Upper lobe of right lung (tissue), 1 donor: Measurements from ENCODE around the gene CGAS. TPM values are rescaled to one million over a fixed set of nuclear protein-coding genes. Genes with fewer than 3 reads are reported as not detected.

Experiments
- ATAC-seq: fragments of 200-7000 bp; cut with Tn5 transposase; one replicate; pipeline ENCODE4 v1.9.1; 2020; ENCODE audit warnings: mild to moderate bottlenecking, moderate library complexity
- DNase-seq: peaks from one replicate; pipeline ENCODE4 v3.0.0-alpha.2; 2020
- H3K27ac ChIP-seq: fragments of 200-600 bp; one replicate; pipeline ENCODE4 v1.8.0; 2022
- H3K27me3 ChIP-seq: fragments of 200-600 bp; one replicate; pipeline ENCODE4 v1.8.0; 2022; ENCODE audit warnings: mild to moderate bottlenecking
- H3K36me3 ChIP-seq: fragments of 200-600 bp; one replicate; pipeline ENCODE4 v1.8.0; 2022
- H3K4me1 ChIP-seq: fragments of 200-600 bp; one replicate; pipeline ENCODE4 v1.8.0; 2022
- H3K4me3 ChIP-seq: fragments of 200-600 bp; one replicate; pipeline ENCODE4 v1.8.0; 2022; ENCODE audit warnings: mild to moderate bottlenecking
- H3K9me3 ChIP-seq: fragments of 200-600 bp; one replicate; pipeline ENCODE4 v1.8.0; 2022
- intact Hi-C: fragments of 100-400 bp; cut with DNase I; formaldehyde crosslinking; loops from one replicate; pipeline ENCODE4 v1.11.0; 2022
- long read RNA-seq: library from polyadenylated mRNA; unstranded; transcript quantifications from one replicate; pipeline ENCODE4 v2.0.0, GENCODE V29; 2021
- total RNA-seq: library from RNA; stranded (reverse); fragmentation: NEBNext Ultra II Directional; extraction: Animal tissue kit (Norgen Biotek cat#: 25700); gene quantifications from one replicate; pipeline ENCODE4 v1.2.1, GENCODE V29; 2021
- TF ChIP-seq, protein P1 (sequence below): fragments of 200-600 bp; IDR thresholded peaks from one replicate; pipeline ENCODE4 v1.8.0; 2022; ENCODE audit warnings: antibody characterized with exemption
- donor health status: DM: no; HTN: yes; CAD: no; lungs with severe emphysema.

CGAS gene
- 5.9 TPM for total RNA-seq
- long read RNA-seq, partial matches to known transcripts: 0 of 4 reads
- long read RNA-seq, other reads (novel, unspliced or antisense): 0 of 4 reads

DNA sequence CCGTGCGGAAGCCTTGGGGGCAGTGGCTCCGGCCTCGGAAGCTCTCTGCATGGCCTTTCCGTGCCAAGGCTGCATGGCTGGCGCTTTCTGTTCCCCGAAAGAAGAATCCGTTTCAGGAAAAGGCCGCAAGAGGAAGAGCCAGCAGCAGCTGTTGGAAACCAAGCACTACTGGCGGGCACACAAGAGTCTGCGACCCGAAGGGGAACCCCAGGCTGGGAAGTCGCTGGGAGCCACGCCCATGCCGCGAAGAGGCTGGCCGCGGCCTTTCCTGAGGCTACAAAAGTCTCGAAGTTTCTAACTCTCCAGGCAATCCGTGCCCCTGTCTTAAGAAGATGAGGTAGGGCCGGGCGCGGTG lies at the start of gene CGAS:
Gene CGAS (minus strand): TSS at position 191 of the 355 bp plus-strand sequence. CDS start 116 bp downstream, at position 75.
- H3K9me3 ChIP-seq: no peaks in the 10 kb centered on the region
- peak within 1 kb of the TSS; percentile 84 for H3K27ac ChIP-seq
- no peaks in the 10 kb centered on the region for H3K27me3 ChIP-seq
- H3K4me1 ChIP-seq: peaks cover 4% of the 10 kb centered on the region
- TF ChIP-seq, protein P1, sequence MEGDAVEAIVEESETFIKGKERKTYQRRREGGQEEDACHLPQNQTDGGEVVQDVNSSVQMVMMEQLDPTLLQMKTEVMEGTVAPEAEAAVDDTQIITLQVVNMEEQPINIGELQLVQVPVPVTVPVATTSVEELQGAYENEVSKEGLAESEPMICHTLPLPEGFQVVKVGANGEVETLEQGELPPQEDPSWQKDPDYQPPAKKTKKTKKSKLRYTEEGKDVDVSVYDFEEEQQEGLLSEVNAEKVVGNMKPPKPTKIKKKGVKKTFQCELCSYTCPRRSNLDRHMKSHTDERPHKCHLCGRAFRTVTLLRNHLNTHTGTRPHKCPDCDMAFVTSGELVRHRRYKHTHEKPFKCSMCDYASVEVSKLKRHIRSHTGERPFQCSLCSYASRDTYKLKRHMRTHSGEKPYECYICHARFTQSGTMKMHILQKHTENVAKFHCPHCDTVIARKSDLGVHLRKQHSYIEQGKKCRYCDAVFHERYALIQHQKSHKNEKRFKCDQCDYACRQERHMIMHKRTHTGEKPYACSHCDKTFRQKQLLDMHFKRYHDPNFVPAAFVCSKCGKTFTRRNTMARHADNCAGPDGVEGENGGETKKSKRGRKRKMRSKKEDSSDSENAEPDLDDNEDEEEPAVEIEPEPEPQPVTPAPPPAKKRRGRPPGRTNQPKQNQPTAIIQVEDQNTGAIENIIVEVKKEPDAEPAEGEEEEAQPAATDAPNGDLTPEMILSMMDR: no peak
- peak; percentile 96 for ATAC-seq
- H3K4me3 ChIP-seq: peak within 1 kb of the TSS; percentile 74
- intact Hi-C loops: no loop called here
- peaks cover 7% of the 10 kb centered on the region for H3K36me3 ChIP-seq
- DNase-seq: peak; percentile 90

DNA sequence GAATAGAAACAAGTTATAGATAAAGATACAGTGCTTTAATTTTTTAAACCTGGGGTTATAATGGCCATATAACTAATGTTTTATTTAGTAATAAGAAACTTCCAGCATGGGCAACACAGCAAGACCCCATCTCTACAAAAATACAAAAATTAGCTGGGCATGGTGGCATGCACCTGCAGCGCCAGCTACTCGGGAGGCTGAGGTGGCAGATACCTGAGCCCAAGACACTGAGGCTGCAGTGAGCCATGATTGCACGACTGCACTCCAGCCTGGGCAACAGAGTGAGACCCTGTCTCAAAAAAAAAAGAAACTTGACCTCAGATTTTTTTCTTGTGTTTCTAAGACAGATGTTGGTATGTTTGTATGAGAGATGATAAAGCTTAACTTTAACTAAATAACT lies 45.8 kb upstream of the CGAS start:
- Histone ChIP-seq H3K36me3 (peaks cover 84% of the 10 kb centered on the region), H3K4me1 (no peaks in the 10 kb centered on the region), H3K27me3 (no peaks in the 10 kb centered on the region), H3K27ac (no peak overlapping the region), H3K4me3 (no peak overlapping the region), H3K9me3 (no peaks in the 10 kb centered on the region)
- intact Hi-C loops: no loop called here
- ATAC-seq: no peak
- DNase-seq: no peak
- TF ChIP-seq, protein P1: no peak

GRCh38 chr6:73491377-73491776 lies 39.3 kb upstream of the CGAS start:
- H3K9me3 ChIP-seq: no peaks in the 10 kb centered on the region
- intact Hi-C loops: no loop called here
- TF ChIP-seq, protein P1: no peak
- H3K4me3 ChIP-seq: no peak overlapping the region
- H3K4me1 ChIP-seq: no peaks in the 10 kb centered on the region
- ATAC-seq: no peak
- peaks cover 61% of the 10 kb centered on the region for H3K36me3 ChIP-seq
- H3K27me3 ChIP-seq: no peaks in the 10 kb centered on the region
- DNase-seq: no peak
- H3K27ac ChIP-seq: no peak overlapping the region

- Histone ChIP-seq H3K4me1 (no peaks in the 10 kb centered on the region), H3K36me3 (peaks cover 71% of the 10 kb centered on the region), H3K4me3 (no peak overlapping the region), H3K27me3 (no peaks in the 10 kb centered on the region), H3K9me3 (no peaks in the 10 kb centered on the region), H3K27ac (no peak overlapping the region)
- DNase-seq (no peak), ATAC-seq (no peak)
- intact Hi-C loops: no loop called here
- TF ChIP-seq, protein P1: no peak
Observed at GRCh38 chr6:73487473-73487872, 35.4 kb upstream of the CGAS start.

- no peak for DNase-seq
- peaks cover 93% of the 10 kb centered on the region for H3K36me3 ChIP-seq
Observed at GRCh38 chr6:73484438-73484837, 32.3 kb upstream of the CGAS start.

More at GRCh38 chr6:73484438-73484837, 32.3 kb upstream of the CGAS start:
- Histone ChIP-seq H3K9me3 (no peaks in the 10 kb centered on the region), H3K27me3 (no peaks in the 10 kb centered on the region), H3K27ac (no peak overlapping the region), H3K4me3 (no peak overlapping the region), H3K4me1 (no peaks in the 10 kb centered on the region)
- intact Hi-C loops: no loop called here
- TF ChIP-seq, protein P1: no peak
- ATAC-seq: no peak
